ENCODE data around the gene SIN3A.
A peak's percentile ranks its signal among the peaks of the same experiment; 100 is the strongest.

The SIN3A gene

GRCh38 chr15:75369897-75370581 lies 81.5 kb downstream of the SIN3A start:
- no peak for DNase-seq

GRCh38 chr15:75368689-75369239 lies 82.7 kb downstream of the SIN3A start:
- DNase-seq: no peak

GRCh38 chr15:75367913-75368688 lies 83.4 kb downstream of the SIN3A start, which contains the start of gene MAN2C1:
MAN2C1 (minus strand) TSS chr15:75368607; CDS start chr15:75368583, 24 bp downstream.
- DNase-seq: peak; percentile 89

- DNase-seq: no peak
These were observed 84.0 kb downstream of the SIN3A start for GRCh38 chr15:75367406-75367912.

- no peak for DNase-seq
These were observed 84.5 kb downstream of the SIN3A start for GRCh38 chr15:75367006-75367405.

DNA sequence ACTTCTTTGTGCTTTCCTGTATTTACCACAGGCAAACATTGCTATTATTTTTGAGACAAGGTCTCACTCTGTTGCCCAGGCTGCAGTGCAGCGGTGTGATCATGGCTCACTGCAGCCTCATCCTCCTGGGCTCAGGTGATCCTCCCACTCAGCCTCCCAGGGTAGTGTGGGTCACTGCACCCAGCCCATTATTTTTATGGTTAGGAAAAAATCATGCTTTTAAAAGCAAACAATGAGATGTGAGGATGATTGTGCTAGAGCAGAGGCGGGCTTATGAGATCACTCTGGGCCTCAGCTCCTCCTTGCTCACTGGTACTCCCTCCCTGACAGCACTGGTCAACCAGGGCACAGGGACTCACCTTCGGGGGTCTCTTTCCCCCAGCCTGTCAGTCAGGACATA lies 85.3 kb downstream of the SIN3A start:
- DNase-seq: no peak

DNA sequence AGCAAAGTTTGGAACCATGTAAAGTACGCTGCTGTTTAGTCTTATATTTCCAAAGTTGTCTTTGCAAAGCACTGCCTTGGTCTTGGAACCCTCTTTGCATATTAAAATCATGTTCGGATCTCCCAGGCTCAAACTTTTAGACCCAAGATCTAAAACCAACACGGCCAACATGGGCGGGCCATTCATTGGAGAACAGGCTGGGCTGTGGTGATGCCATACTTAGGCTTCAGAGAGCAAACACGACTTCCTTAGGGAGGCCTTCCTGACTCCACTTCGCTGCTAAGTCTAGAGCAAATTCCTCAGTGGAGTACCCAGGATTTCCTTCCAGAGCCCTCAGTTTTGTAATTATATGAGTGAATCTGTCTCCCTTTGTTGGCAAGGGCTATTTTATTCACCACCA lies 86.6 kb downstream of the SIN3A start:
- DNase-seq: no peak

DNA sequence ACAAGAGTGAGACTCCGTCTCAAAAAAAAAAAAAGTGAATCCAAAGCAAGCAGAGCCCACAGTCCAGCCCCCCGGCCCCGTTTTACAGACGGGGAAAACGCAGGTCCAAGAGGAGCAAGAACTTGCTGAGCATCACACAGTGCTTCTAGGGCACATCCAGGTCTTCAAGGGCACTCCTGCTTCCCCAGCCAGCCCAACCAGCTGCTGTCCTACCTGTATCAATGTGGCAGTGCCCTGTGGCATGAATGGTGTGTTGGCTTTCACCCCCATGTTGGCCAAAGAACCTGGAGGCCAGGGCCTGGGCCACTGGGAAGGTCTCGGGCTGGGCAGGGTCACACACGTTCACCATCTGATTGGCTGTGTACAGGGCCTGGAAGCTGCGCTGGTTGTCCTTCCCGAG lies 87.7 kb downstream of the SIN3A start:
- no peak for DNase-seq

- no peak for DNase-seq
These were observed 88.7 kb downstream of the SIN3A start for GRCh38 chr15:75362642-75363249.

- no peak for DNase-seq
These were observed 89.4 kb downstream of the SIN3A start for GRCh38 chr15:75361989-75362641.

- DNase-seq: no peak
These were observed 90.0 kb downstream of the SIN3A start for GRCh38 chr15:75361361-75361988.

GRCh38 chr15:75360856-75361255 lies 90.6 kb downstream of the SIN3A start:
- DNase-seq: no peak

DNA sequence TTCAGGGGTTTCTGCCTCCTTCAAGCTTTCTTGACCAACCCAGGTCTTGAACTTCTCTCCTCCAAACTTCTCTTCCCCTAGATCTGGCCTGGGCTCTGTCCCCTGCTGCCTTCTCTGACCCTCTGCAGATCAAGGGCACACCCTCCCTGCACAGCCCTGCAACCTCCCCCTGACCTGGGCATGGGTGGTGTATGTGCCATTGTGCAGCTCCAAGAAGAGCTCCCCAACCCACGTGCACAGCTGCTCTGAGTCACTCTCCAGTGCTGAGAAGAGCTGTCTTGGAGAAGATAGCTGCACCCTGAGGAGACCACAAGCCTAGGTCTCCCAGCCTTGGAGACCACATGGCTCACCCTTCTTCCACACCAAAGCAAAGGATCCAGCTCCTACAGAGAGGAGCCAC lies 91.1 kb downstream of the SIN3A start:
- no peak for DNase-seq

- no peak for DNase-seq
These were observed 91.8 kb downstream of the SIN3A start for GRCh38 chr15:75359537-75360250.

DNA sequence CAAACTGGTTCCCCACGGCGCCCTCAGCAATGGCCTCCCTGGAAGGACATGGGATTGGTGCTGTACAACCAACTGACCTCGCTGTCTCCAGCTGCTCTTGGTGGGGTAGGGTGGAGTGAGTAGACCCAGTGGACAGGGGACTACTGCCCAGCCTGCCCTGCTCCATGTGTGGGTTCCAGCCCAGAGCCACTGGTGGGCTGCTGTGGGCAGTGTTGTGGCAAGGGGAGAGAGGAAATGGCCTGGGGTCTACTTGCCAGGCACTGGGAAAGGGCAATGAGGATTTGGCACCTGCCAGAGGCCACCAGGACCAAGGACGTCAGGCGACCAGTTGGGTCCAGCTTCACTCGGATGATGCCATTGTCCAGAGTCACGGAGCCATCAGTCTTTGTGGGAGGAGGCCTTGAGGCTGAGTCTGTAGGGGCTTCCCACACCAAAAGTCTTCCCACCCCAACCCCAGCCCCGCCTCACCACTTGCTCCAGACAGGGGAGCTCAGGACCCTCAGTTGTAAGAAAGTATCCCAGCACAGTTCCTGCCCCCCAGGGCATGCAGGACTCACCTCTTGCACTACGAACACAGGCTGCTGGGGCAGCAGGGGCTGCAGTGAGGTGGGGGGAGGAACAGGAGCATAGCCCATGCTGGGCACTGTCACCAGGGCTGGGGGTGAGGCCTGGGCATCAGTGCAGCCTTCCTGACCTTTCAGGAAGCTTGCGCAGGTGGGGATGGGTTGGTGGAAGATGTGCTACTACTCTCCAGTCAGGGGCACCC lies 92.5 kb downstream of the SIN3A start:
- no peak for DNase-seq

DNA sequence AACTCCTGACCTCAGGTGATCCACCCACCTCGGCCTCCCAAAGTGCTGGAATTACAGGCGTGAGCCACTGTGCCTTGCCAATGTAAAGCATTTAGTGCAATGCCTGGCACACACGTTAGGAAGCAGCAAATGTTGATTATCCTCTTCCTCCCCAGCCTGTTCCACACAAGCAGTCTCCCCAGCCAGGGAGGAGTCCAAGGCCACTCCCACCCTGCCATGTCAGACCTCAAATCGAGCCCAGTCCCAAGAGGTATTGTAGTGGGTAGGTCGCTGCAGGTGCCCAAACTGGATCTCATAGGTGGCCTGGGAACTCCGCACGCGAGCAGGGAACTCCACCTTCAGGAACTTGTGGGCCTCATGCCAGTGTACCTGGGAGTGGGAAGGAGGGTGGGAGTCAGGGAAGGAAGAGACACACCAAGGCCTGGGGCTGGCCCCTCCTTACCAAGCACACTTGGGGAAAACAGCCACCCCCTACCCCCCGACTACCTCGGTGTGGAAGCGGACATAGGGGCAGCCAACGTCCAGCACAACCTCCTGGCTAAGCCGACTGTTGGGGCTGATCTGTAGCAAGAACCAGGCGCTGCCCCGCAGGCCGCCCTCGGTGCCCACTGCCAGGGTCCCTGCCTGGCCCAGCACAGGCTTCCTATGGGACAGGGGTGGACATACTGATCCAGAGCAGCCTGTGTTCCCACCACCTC lies 93.4 kb downstream of the SIN3A start:
- DNase-seq: no peak

DNA sequence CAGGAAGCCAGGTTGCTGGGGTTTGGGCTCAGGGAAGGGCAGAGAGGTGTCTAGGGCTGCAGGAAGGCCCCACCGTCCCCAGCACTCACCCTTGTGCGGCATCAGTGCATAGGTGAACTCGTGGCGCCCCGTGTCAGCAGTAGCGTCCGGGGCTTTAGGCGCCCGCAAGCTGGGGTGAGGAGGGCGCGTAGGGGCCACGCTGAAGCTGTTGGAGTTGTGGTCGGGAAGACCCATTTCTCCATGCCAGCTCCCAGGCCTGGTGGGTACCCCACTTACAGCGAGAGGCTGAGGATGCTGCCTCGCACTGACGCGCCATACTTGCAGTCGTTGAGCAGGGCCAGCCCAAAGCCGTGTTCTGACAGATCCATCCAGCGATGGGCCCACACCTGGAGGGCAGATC lies 95.0 kb downstream of the SIN3A start:
- DNase-seq: no peak

DNA sequence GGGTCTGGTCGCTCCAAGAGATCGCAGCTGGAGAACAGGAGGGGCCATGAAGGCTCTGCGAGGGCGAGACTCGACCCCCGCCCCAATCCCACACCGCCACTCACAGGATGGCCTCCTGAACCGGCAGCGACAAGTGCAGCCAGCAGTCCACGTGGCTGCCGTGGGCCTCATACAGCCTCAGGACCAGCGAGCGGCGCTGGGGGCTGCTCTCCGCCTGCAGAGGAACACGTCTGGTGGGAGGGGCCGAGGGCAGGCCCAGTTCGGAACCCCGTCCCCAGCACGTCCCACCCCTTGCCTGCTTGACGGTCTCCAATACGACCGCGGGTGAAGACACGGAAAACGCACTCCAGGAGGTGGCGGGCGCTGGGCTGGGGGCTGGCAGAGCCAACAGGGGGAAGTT lies 95.5 kb downstream of the SIN3A start:
- DNase-seq: no peak

- no peak for DNase-seq
These were observed 96.1 kb downstream of the SIN3A start for GRCh38 chr15:75355369-75355768.

DNA sequence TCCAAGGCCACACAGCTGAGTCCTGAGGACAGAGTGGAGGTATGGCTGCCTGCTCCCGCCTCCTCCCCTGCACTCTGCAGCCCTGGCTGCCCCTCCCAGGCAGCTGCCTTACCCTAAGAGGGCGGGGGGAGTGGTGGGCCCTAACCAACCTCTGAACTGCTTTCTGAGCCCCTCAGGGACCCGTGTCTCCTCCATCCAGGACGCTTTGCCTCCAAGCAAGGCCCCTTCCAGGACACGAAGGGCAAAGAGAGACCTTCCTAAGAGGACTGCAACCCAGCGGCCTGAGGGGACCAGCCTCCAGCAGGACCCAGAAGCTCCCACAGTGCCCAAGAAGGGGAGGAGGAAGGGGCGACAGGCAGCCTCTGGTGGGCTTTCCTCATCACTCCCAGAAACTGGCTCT lies 97.0 kb downstream of the SIN3A start:
- DNase-seq: no peak
